ENCODE results near the gene ATG101.

The ATG101 gene

GRCh38 chr12:52070185-52070925, 577 bp downstream of the ATG101 start:
- Mint-ChIP-seq H3K27ac (peak overlapping the region; percentile 100), H3K9me3 (no peaks in the 10 kb centered on the region), H3K36me3 (ENCODE audit: low read depth) (peaks cover 22% of the 10 kb centered on the region), H3K4me3 (peak overlapping the region; percentile 99), H3K4me1 (peaks cover 63% of the 10 kb centered on the region), H3K27me3 (ENCODE audit: low read depth, poor library complexity) (peaks cover 23% of the 10 kb centered on the region)
- DNase-seq, result no peak
- no peak for TF ChIP-seq CTCF (IDR thresholded peaks at IDR 0.05)

GRCh38 chr12:52073531-52074381, 4.0 kb downstream of the ATG101 start:
- Mint-ChIP-seq H3K27me3 (ENCODE audit: low read depth, poor library complexity) (peaks cover 11% of the 10 kb centered on the region), H3K36me3 (ENCODE audit: low read depth) (peaks cover 49% of the 10 kb centered on the region), H3K27ac (peak overlapping the region; percentile 80), H3K4me3 (peak overlapping the region; percentile 49), H3K4me1 (peaks cover 54% of the 10 kb centered on the region), H3K9me3 (no peaks in the 10 kb centered on the region)
- no peak for TF ChIP-seq CTCF (IDR thresholded peaks at IDR 0.05)
- DNase-seq, result no peak

GRCh38 chr12:52074971-52075724, 5.4 kb downstream of the ATG101 start:
- no peak overlapping the region for H3K4me3 Mint-ChIP-seq
- no peak for DNase-seq
- H3K4me1 Mint-ChIP-seq, result peaks cover 52% of the 10 kb centered on the region

GRCh38 chr12:52076811-52077210, 7.0 kb downstream of the ATG101 start:
- no peaks in the 10 kb centered on the region for H3K9me3 Mint-ChIP-seq
- H3K27me3 Mint-ChIP-seq (ENCODE audit: low read depth, poor library complexity), result peaks cover 10% of the 10 kb centered on the region
- H3K4me1 Mint-ChIP-seq, result peaks cover 55% of the 10 kb centered on the region
- DNase-seq, result no peak
- no peak for TF ChIP-seq CTCF (IDR thresholded peaks at IDR 0.05)
- peaks cover 49% of the 10 kb centered on the region for H3K36me3 Mint-ChIP-seq (ENCODE audit: low read depth)
- H3K27ac Mint-ChIP-seq, result no peak overlapping the region
- H3K4me3 Mint-ChIP-seq, result no peak overlapping the region

More at GRCh38 chr12:52074971-52075724, 5.4 kb downstream of the ATG101 start:
- H3K9me3 Mint-ChIP-seq, result no peaks in the 10 kb centered on the region
- peaks cover 7% of the 10 kb centered on the region for H3K27me3 Mint-ChIP-seq (ENCODE audit: low read depth, poor library complexity)
- H3K36me3 Mint-ChIP-seq (ENCODE audit: low read depth), result peaks cover 49% of the 10 kb centered on the region
- no peak for TF ChIP-seq CTCF (IDR thresholded peaks at IDR 0.05)
- H3K27ac Mint-ChIP-seq, result no peak overlapping the region

- no peak overlapping the region for H3K4me3 Mint-ChIP-seq
- H3K27me3 Mint-ChIP-seq (ENCODE audit: low read depth, poor library complexity), result peaks cover 16% of the 10 kb centered on the region
- no peak overlapping the region for H3K27ac Mint-ChIP-seq
Observed at GRCh38 chr12:52078276-52078675, 8.5 kb downstream of the ATG101 start.

More at GRCh38 chr12:52078276-52078675, 8.5 kb downstream of the ATG101 start:
- no peak for DNase-seq
- Mint-ChIP-seq H3K4me1 (peaks cover 57% of the 10 kb centered on the region), H3K9me3 (no peaks in the 10 kb centered on the region), H3K36me3 (ENCODE audit: low read depth) (peaks cover 45% of the 10 kb centered on the region)
- TF ChIP-seq CTCF (IDR thresholded peaks at IDR 0.05), result no peak
